GM19455 (cell line): ENCODE data around the gene PHB1.
"Not testable (repeated sequence)": the region's sequence is repeated elsewhere in the genome, so short reads cannot be mapped to it uniquely, and the experiment has no call there.

Experiments used
- ATAC-seq: cut with Tn5 transposase; IDR thresholded peaks from one replicate; pipeline ENCODE4 v1.9.1; 2021; ENCODE audit not compliant: unreplicated experiment

PHB1 gene

DNA sequence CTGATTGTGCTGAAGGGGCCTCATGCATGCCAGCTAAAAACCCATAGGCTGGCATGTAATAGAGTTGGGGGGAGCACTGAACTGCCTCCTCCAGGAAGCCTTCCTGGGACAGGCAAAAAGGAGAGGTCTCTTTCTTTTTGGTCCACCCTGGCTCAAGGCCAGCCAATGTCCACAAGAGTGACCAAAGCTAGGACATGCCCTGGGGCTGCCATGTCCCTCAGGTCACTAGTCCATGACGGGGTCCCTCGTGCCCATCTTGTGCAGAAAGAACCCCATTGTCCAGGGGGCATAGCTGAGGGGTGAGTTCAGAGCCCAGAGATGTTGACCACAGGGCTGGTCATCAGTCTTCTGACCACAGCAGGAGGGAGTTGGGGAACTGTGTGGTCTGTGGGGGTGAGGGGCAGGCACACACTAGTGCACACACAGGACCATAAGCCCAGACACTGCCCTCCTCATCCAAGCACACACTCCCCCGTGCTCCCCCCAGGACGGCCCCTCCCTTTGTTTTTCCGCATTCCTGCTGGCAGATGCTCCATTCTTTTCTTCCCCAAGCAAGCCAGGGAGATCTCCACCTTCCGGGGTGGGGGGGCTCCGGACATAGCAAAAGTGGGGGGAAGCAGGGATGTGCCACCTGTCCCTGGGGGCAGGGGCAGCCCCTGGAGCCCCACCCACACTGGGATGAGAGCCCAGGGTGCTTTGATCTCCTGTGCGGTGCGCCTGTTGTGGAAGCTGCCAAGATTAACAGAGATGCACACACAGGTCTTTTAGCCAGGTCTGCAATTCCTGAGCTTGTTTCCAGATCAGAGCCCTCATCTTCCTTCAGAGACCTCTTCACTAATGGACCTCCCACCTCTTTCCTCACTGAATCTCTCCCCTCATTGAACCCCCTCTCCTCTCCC lies 25.2 kb upstream of the PHB1 start:
- ATAC-seq = no peak

DNA sequence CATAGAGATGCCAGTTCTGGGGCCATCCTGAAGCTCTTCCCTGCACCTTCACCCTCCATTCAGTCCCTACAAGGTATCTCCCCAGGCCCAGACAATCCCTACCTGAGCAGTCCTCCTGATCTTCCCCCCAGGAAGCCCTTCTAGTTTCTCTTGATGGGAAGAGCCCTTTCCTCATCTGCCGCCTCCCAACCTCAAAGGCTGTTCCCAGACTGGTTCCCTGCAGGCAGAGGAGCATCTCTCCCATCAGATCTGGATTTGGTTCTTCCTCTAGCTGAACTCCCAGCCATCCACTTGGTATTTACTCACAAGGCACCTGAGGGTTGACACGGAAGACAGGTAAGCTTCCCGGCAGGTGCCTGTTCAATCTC lies 24.6 kb upstream of the PHB1 start:
- ATAC-seq = no peak

DNA sequence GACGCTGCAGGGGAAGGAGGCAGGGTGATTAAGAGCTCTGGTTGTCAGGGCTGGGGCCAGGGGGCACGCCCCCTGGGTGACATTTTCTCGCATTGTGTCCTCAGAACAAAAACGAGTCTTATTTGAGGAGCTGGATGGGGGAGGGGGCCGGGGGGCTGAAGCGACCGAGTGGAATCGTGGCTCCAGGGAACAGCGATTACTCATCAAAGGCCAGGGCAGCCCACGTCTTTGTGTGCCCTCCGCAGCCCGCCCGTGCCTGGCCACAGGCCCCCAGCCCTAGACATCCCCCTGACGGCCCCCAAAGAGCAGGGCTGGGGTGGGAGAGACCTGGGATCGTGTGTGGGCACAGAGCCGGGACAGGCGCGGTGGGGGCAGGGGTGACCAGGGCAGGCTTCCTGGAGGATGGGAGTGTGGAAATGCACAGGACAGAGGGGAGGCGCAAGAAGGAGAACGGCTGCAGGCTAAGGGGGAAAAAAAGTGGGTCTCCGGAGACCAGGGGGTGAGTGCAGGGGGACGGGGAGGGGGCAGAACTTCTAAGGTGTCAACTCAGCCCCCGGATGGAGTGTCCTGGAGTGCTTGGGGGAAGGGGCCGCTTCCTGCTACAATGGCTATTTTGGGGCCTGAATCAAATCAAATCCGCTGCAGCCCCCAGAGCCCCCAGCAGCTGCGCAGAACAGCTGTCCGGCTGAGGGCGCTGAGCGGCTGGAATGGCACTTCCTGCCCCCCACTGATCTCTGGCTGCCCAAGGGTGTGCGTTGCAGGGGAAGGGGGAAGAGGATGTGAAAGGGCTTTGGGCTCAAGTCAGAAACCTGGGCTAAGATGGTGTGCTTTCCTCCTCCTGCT lies 24.0 kb upstream of the PHB1 start:
- ATAC-seq = no peak

DNA sequence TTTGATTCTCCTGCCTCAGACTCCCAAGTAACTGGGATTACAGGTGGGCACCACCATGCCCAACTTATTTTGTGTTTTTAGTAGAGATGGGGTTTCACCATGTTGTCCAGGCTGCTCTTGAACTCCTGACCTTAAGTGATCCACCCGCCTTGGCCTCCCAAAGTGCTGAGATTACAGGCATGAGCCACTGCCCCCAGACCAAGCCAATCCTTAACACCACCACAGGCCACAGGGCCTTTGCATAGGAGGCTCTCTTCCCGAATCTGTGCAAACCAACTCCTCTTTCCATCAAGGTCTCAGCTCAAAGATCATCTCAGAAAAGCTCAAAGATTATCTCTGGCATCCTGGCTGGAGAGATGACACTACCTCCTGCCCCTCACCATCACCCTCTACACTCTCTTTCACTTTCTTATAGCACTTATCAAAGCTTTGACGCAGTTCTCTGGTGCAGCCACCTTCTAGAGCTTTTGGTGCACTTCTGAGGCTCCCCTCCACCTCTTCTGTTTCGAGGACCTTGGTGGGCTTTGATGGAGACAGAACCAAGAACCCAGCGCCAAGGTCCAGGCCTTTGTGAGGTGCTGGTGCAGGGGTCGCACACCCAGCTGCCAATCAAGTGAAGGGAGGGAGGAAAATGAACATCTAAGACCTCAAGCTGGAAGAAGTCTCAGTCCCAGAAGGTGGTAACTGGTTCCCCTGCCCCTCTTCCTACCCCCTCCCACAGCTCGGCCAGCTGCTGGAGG lies 23.2 kb upstream of the PHB1 start:
- no peak for ATAC-seq

DNA sequence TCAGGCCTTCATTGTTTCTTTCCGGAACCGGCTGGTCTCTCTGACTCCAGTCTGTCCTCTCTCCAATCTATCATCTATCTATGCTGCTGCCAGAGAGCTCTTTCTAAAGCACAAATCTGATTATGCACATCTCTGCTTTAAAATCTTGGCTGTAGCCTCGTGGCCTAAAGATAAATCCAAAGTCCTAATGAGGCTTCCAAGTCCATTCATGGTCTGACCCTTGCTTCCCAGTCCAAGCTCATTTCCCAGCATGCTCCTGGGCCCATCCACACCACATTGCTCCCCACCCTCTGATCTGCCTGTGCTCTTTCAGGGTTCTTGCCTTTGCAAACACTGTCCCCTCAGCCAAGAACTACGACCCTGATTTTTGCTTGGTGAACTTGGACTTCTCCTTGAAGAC lies 21.5 kb upstream of the PHB1 start:
- ATAC-seq = no peak

DNA sequence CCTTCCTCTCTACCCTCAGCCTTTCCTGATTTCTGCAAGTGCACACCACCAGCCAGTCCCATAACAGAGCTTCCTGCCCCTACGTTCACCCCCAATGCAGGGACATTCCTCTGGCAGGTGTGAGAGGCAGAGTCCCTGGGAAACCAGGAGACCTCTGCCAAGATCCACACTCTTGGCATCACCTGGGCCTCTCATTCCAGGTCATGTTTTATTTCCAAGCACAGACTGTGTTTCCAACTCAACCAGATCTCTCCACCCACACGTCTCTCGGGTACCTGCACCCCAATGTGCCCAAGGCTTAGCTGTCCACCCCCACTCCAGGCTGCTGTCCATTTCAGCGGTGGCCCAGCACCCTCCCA lies 21.0 kb upstream of the PHB1 start:
- no peak for ATAC-seq

DNA sequence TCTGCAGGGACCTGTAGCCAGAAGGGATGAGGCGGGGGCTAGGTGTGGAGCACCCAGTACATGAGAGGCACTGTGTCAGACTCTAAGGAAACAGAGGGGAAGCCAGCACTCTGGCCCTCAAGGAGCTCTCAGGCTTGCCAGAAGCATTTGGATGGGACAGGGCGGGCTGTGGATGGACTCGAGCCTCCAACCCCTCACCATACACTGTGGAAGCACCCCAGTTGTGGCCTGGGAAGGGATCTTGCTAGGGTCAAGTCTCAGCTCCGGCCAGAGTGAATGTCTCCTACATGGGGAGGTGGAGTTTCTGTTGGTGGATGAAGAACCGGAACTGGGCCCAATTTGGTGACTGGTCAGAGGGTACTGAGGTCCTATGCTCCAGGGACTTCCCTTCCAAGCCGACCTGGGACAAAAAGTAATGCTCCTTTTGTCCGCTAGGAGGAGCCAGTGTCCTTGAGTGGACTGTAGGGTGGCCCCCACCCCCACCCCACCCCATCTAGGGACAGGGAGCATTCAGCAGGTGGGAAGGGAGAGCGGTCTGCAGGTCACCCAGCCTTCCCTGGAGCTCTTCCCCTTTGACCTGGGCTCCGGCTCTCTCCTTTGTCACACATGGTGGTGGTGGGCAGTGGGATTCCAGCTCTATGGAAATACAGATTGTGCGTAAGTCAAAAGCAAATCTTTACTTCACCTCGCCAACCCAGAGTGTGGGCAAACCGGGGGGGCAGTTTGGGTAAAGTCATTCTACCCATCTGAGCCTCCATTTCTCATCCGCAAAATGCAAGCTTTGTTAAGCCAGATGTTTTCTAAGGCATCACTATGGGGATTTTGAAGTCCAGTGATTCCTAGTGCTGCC lies 20.4 kb upstream of the PHB1 start:
- no peak for ATAC-seq

DNA sequence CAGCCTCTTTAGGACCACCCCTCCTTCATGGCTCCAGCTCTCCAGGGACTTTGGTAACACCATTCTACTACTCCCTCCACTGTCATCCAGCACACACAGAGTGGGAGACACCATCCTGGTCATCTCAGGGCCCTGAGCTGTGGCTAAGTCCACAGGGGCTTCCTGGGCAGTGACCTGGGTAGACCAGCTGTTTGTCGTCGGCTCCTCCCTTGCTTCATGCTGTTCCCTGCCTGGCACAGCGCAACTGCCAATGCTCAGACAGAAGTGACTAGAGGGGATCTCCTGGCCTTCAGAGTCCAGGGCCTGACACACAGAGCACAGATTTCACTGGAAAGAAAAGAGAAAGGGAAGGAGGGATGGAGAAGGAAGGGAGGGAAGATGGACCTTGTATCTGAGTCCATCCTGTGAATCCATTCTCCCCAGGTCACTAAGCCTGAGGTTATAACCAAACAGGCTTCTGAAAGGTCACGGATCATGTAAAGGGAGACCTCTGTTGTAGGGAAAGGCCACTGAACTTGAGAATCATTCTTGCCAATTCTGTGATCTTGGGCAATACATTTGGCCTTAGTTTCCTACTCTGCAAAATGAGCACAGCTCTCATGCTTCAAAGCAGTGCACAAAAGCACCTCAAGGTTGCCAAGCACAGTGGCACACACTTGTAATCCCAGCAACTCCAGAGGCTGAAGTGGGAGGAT lies 18.5 kb upstream of the PHB1 start:
- ATAC-seq = no peak

DNA sequence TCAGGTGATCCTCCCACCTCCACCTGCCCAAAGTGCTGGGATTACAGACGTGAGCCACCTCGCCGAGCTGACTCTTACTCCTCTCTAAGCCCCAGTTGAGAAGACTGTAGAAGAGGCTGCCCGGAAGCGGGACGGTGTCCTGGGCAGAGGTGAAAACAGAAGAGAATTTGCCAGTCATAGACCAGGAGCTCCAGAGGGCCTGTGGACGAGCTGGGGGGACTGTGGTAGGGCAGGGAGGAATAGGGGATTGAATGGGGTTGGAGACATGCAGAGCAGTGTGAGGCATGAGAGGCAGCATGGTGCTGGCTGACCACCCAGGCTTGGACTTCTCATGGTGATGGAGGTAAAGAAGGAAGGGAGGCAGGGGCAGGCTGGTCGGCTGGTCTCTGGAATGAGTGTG lies 17.1 kb upstream of the PHB1 start:
- no peak for ATAC-seq

DNA sequence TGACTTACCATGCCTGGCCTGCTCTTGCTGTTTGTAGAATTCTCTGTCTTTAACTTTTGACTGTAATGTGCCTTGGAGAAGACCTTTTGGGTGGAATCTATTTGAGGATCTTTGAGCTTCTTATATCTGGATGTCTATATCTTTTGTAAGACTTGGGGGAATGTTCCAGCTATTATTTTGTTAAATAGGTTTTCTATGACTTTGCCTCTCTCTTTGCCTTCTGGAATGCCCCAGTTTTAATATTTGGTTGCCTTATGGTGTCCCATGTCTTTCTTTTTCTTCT lies 10.3 kb upstream of the PHB1 start:
- ATAC-seq = no peak

DNA sequence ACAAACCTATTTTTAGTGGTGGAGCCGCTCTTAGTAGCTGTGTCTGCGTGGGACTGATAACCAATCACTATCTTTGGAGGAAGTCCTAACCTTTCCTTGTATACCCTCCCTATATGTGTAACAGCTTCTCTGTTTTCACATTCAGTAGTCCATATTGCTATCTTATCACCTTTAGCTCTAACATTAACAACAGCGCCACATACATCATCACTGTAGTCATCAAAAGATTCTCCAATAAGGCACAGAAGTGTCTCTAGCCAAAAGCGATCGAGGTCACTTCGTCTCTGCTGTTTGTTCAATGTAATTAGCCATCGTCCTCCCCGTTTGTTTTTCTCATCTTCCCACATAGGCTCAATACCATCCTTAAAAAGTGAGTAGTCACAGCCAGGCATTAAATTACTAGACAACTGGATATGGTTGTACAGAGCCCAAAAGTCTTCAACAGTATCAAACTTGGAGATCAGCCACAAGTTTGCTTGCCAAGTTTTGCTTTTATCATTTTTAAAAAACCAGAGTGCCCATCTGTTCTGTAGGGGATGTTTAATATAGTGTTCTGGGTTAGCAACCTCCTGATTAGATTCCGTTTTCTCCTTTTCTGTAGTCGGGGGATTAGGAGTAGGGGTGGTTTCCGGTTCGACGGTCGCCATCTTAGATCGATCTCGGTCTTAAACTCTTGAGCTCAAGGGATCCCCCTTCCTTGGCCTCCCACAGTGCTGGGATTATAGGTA lies 9.8 kb upstream of the PHB1 start:
- ATAC-seq = not testable (repeated sequence)

DNA sequence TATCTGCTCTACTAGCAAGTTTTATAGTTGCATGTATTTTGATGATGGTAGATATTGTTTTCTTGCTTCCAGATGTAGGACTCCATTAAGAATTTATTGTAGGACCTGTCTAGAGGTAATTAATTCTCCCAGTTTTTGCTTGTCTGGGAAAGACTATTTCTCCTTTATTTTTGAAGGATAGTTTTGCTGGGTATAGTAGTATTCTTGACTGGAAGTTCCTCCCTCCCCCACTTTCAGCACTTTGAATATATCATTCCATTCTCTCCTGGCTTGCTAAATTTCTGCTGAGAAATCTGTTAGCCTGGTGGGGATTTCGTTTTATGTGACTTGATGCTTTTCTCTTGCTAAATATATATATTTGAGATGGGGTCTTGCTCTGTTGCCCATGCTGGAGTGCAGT lies 8.0 kb upstream of the PHB1 start:
- no peak for ATAC-seq

DNA sequence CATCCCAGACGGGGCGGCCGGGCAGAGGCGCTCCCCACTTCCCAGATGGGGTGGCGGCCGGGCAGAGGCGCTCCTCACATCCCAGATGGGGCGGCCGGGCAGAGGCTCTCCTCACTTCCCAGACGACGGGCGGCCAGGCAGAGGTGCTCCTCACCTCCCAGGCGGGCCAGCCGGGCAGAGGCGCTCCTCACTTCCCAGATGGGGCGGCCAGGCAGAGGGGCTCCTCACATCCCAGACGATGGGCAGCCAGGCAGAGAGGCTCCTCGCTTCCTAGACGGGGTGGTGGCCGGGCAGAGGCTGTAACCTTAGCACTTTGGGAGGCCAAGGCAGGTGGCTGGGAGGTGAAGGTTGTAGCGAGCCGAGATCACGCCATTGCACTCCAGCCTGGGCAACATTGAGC lies 5.1 kb upstream of the PHB1 start:
- ATAC-seq = not testable (repeated sequence)

DNA sequence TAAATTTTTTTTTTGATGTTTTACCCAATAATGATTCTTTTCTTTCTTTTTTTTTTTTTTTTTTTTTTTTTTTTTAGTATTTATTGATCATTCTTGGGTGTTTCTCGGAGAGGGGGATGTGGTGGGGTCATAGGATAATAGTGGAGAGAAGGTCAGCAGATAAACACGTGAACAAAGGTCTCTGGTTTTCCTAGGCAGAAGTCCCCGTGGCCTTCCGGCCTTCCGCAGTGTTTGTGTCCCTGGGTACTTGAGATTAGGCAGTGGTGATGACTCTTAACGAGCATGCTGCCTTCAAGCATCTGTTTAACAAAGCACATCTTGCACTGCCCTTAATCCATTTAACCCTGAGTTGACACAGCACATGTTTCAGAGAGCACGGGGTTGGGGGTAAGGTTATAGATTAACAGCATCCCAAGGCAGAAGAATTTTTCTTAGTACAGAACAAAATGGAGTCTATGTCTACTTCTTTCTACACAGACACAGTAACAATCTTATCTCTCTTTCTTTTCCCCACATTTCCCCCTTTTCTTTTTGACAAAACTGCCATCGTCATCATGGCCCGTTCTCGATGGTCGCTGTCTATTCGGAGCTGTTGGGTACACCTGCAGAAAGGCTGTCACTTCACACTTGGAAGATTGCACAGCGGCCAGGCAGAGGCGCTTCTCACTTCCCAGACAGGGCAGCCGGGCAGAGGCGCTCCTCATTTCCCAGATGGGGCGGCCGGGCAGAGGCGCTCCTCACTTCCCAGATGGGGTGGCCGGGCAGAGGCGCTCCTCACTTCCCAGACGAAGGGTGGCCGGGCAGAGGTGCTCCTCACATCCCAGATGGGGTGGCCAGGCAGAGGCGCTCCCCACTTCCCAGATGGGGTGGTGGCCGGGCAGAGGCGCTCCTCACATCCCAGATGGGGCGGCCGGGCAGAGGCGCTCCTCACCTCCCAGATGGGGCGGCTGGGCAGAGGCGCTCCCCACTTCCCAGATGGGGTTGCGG lies 4.4 kb upstream of the PHB1 start:
- not testable (repeated sequence) for ATAC-seq

DNA sequence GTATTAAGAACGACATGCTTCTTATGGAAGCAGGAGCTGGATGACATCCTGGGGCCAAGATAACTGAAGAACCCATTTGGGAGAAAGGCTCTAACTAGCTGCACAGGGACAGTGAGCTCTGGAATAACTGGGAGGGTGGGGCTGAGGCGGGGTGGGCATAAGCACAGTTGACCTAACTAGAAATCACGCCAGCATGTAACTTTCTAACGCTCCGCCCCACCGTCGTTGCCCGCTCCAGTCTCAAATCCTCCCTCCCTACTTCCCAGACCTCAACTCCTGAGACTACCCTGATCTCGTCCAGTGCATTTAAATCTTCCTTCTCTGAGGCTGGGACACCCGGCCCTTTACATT lies 436 bp downstream of the PHB1 start:
- no peak for ATAC-seq

DNA sequence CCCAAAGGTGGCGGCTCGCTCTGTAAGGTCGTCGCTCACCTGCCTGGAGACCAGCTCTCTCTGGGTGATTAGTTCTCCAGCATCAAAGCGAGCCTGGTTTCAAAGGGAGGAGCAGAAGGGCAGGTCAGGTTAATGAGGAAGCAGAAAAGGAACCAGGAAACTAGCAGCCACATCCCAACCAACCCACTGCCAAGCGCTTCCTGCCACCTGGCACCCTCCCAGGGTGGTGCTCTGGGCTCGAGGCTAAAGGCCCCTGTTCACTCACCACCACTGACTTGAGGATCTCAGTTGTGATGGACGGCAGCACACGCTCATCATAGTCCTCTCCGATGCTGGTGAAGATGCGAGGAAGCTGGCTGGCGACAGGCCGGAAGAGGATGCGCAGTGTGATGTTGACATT lies 5.6 kb downstream of the PHB1 start:
- ATAC-seq = no peak

DNA sequence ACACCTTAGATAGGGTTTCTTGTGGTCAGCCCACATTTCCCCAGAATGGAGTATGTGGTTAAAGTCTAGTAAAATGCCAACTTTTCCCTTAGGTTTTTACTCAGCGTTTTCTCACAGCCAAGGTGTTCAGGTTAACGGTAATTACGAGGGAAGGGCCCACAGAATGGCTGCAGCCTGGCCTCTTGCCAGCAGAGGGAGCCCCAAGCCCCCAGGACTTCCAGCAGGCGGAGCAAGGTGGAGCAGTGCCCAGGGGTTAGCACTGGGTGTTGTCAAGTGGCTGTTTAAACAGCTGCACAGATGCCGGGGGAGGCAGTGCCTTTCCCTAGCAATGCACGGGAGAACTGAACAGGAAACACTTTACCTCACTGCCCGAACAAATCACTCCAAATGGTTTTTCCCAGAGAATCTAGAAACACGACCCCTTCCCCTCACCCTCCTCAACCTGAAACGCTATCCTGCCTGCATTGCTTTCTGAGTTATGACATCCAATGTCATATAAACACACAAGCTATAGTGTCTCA lies 6.6 kb downstream of the PHB1 start:
- peak; percentile 77 for ATAC-seq

DNA sequence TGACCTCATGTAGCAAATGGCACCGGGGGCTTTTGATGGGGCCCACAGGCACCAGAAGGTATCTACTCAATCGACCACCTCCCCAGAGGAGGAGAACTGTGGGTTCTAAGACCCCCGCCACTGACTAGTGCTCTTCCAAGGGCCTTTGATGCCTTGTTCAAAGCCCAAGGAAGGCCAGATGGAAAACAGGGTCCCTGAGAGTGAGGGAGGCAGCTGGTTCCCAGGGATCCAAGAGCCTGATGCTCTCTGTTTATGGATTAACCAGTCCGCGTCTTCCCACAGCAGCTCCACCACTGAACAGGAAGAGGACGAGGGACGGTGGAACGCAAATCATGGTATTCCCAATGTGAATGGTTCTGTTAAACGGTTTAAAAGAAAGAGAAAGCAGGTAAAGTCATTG lies 7.6 kb downstream of the PHB1 start:
- no peak for ATAC-seq
